Measurements from ENCODE around the gene PVALB.

Gene PVALB

GRCh38 chr22:36776722-36777121, 40.1 kb downstream of the PVALB start:
- TF ChIP-seq ZBTB20 (tag by site-specific recombination; IDR thresholded peaks at IDR 0.05) (0 out of 2 replicates have a peak, but pooled peaks have one; percentile 40), REPIN1 (tag by site-specific recombination; IDR thresholded peaks at IDR 0.05; ENCODE audit: low read depth) (no peak), PBX3 (CRISPR knock-in tag; IDR thresholded peaks at IDR 0.05) (no peak), ZBTB8A (tag by site-specific recombination; IDR thresholded peaks at IDR 0.05) (no peak)
- CTCF ChIA-PET: interaction anchor here (0.9 to 13.6 kb wide), 10 partner anchors 18 to 423 kb away, joined by 3 to 161 read pairs (median 4); no protein-coding TSS in a partner anchor
- no peak overlapping the region for H3K4me3 ChIP-seq (ENCODE audit: low read depth, low read length)
- H3K27ac ChIP-seq (ENCODE audit: extremely low read depth, low read depth, low read length): no peak overlapping the region
- POLR2A ChIA-PET: interaction anchor here (0.8 to 1.6 kb wide), 10 partner anchors 121 to 295 kb away, joined by 3 to 14 read pairs (median 3); partner anchors contain the start of genes EIF3D, MPST, TST and TXN2
- no peaks in the 10 kb centered on the region for H3K9me3 ChIP-seq (ENCODE audit: control insufficient read depth, insufficient read depth, low read depth, low read length)
- H3K36me3 ChIP-seq (ENCODE audit: control insufficient read depth in 2 of 2, insufficient read depth in 1 of 2, low read length in 2 of 2): peaks cover 0 to 9% of the 10 kb centered on the region in 2 experiments; a peak in 2 of 3 replicates
- H3K4me1 ChIP-seq (ENCODE audit: control insufficient read depth, insufficient read depth, low read length): peaks cover 4% of the 10 kb centered on the region

- Histone ChIP-seq H3K4me3 (ENCODE audit: low read depth, low read length) (peak within 1 kb of the TSS; percentile 90), H3K27ac (ENCODE audit: extremely low read depth, low read depth, low read length) (no peak within 1 kb of the TSS; the same call in 1 of the 2 replicates), H3K36me3 (ENCODE audit: control insufficient read depth in 2 of 2, insufficient read depth in 1 of 2, low read length in 2 of 2) (peaks cover 0 to 10% of the 10 kb centered on the region in 2 experiments; a peak in 2 of 3 replicates), H3K9me3 (ENCODE audit: control insufficient read depth, insufficient read depth, low read depth, low read length) (no peaks in the 10 kb centered on the region), H3K4me1 (ENCODE audit: control insufficient read depth, insufficient read depth, low read length) (peaks cover 4% of the 10 kb centered on the region)
- ChIA-PET CTCF (interaction anchor here (0.6 to 13.6 kb wide), 13 partner anchors 12 to 423 kb away, joined by 3 to 161 read pairs (median 4); no protein-coding TSS in a partner anchor), POLR2A (interaction anchor here (0.6 to 1.6 kb wide), 24 partner anchors 8 to 423 kb away, joined by 3 to 14 read pairs (median 3); partner anchors contain the start of genes EIF3D, MPST, TST and TXN2)
- TF ChIP-seq ZBTB17 (tag by site-specific recombination; IDR thresholded peaks at IDR 0.05): 0 out of 2 replicates have a peak, but pooled peaks have one; percentile 51
- TF ChIP-seq HOXC10 (CRISPR knock-in tag; IDR thresholded peaks at IDR 0.05): peak; percentile 95
- TF ChIP-seq ZBTB20 (tag by site-specific recombination; IDR thresholded peaks at IDR 0.05): peak; percentile 93
- peak; percentile 100 for TF ChIP-seq HOXD13 (CRISPR knock-in tag; IDR thresholded peaks at IDR 0.05; ENCODE audit: borderline replicate concordance)
- TF ChIP-seq ZNF266 (tag by site-specific recombination; IDR thresholded peaks at IDR 0.05; ENCODE audit: low read depth): no peak
- no peak for TF ChIP-seq MZF1 (tag by site-specific recombination; IDR thresholded peaks at IDR 0.05; ENCODE audit: borderline replicate concordance)
- 0 out of 2 replicates have a peak, but pooled peaks have one; percentile 35 for TF ChIP-seq ZNF629 (tag by site-specific recombination; IDR thresholded peaks at IDR 0.05)
- peak; percentile 66 for TF ChIP-seq KLF9 (tag by site-specific recombination; IDR thresholded peaks at IDR 0.05; ENCODE audit: low read depth)
- TF ChIP-seq ZBTB8A (tag by site-specific recombination; IDR thresholded peaks at IDR 0.05): peak; percentile 87
- TF ChIP-seq ZNF416 (tag by site-specific recombination; IDR thresholded peaks at IDR 0.05): no peak
- peak; percentile 88 for TF ChIP-seq SP3 (tag by site-specific recombination; IDR thresholded peaks at IDR 0.05)
- TF ChIP-seq ZNF580 (tag by site-specific recombination; IDR thresholded peaks at IDR 0.05): 0 out of 2 replicates have a peak, but pooled peaks have one; percentile 18
- peak; percentile 91 for TF ChIP-seq EGR2 (tag by site-specific recombination; IDR thresholded peaks at IDR 0.05; ENCODE audit: low read depth)
- TF ChIP-seq GFI1B (tag by site-specific recombination; IDR thresholded peaks at IDR 0.05): no peak
- peak; percentile 95; the same call in 1 of the 2 replicates for TF ChIP-seq PBX3 (CRISPR knock-in tag; IDR thresholded peaks at IDR 0.05)
- TF ChIP-seq ZNF600 (tag by site-specific recombination; IDR thresholded peaks at IDR 0.05): peak; percentile 29; the same call in 1 of the 2 replicates
- TF ChIP-seq SP2 (tag by site-specific recombination; IDR thresholded peaks at IDR 0.05): peak; percentile 97
- peak; percentile 86 for TF ChIP-seq ZFHX2 (tag by site-specific recombination; conservative IDR thresholded peaks at IDR 0.05)
- TF ChIP-seq, protein P1, sequence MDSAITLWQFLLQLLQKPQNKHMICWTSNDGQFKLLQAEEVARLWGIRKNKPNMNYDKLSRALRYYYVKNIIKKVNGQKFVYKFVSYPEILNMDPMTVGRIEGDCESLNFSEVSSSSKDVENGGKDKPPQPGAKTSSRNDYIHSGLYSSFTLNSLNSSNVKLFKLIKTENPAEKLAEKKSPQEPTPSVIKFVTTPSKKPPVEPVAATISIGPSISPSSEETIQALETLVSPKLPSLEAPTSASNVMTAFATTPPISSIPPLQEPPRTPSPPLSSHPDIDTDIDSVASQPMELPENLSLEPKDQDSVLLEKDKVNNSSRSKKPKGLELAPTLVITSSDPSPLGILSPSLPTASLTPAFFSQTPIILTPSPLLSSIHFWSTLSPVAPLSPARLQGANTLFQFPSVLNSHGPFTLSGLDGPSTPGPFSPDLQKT (IDR thresholded peaks at IDR 0.05; ENCODE audit: borderline replicate concordance, low read depth, low read length): no peak
- no peak for TF ChIP-seq ZNF747 (tag by site-specific recombination; IDR thresholded peaks at IDR 0.05)
- TF ChIP-seq ZNF558 (tag by site-specific recombination; IDR thresholded peaks at IDR 0.05): no peak
- no peak for TF ChIP-seq ZNF426 (tag by site-specific recombination; IDR thresholded peaks at IDR 0.05)
- peak; percentile 88 for TF ChIP-seq PRDM10 (tag by site-specific recombination; IDR thresholded peaks at IDR 0.05)
- no peak for TF ChIP-seq ZNF664 (tag by site-specific recombination; IDR thresholded peaks at IDR 0.05)
- no peak for TF ChIP-seq OSR2 (tag by site-specific recombination; IDR thresholded peaks at IDR 0.05)
These were observed 40.7 kb downstream of the PVALB start, which contains the start of gene IFT27 for GRCh38 chr22:36775964-36776669. Gene IFT27 (minus strand): TSS chr22:36776119. CDS start chr22:36775707, 412 bp downstream.

All from HEK293 (cell line).